ENCODE data around the gene WDFY1. TPM values are rescaled to one million over a fixed set of nuclear protein-coding genes. Genes with fewer than 3 reads are reported as not detected.

Gene WDFY1
- total and polyA plus RNA-seq, 9 of the 15 experiments (the other 6 are each of a cell fraction or from before 2014, with no cell fraction given), result 5.4 to 27.6 (median 17.5) TPM

- peak; percentile 74 for TF ChIP-seq CHD7 (IDR thresholded peaks at IDR 0.05; ENCODE audit: low read depth, low read length)
- no peak for TF ChIP-seq MITF (IDR thresholded peaks at IDR 0.05)
- TF ChIP-seq CHCHD3 (CRISPR knock-in tag; IDR thresholded peaks at IDR 0.05), result no peak
- TF ChIP-seq SP2 (IDR thresholded peaks at IDR 0.05; ENCODE audit: extremely low read depth, low read depth, low read length, poor library complexity, severe bottlenecking), result no peak
- TF ChIP-seq MAFK (IDR thresholded peaks at IDR 0.05; ENCODE audit: low read length), result no peak
- TF ChIP-seq BDP1 (IDR thresholded peaks at IDR 0.05; ENCODE audit: insufficient read depth, insufficient read length), result no peak
- 0 out of 2 replicates have a peak, but pooled peaks have one; percentile 40 for TF ChIP-seq SMARCA5 (IDR thresholded peaks at IDR 0.05)
- TF ChIP-seq NCOA1 (IDR thresholded peaks at IDR 0.05; ENCODE audit: low read depth), result peak; percentile 99
- no peak for TF ChIP-seq POLR3G (IDR thresholded peaks at IDR 0.05; ENCODE audit: extremely low read depth, insufficient read length, insufficient replicate concordance)
- no peak for TF ChIP-seq BRD9 (IDR thresholded peaks at IDR 0.05; ENCODE audit: low read depth, partially characterized antibody)
- TF ChIP-seq ARID3A (IDR thresholded peaks at IDR 0.05; ENCODE audit: borderline replicate concordance, low read depth, low read length), result no peak
- TF ChIP-seq RAD51 (IDR thresholded peaks at IDR 0.05; ENCODE audit: borderline replicate concordance, low read depth), result no peak
- no peak for TF ChIP-seq FOXP1 (CRISPR knock-in tag; IDR thresholded peaks at IDR 0.05)
- TF ChIP-seq ZKSCAN8 (CRISPR knock-in tag; IDR thresholded peaks at IDR 0.05), result no peak
Measured at GRCh38 chr2:223957092-223957851, 12.1 kb upstream of the WDFY1 start, which contains the start of gene MRPL44 (continued).

Measured in K562 (cell line).